HEK293 (cell line): ENCODE measurements around the gene HNRNPH2.

Source experiments
- IKZF3 ChIP-seq: fragments of 450-650 bp; IDR thresholded peaks from 2 replicates; pipeline ENCODE4 v1.5.0; 2018; ENCODE audit warnings: missing biosample characterization, mild to moderate bottlenecking, missing genetic modification characterization, moderate library complexity
- KLF10 ChIP-seq: fragments of 450-650 bp; IDR thresholded peaks from 2 replicates; pipeline ENCODE4 v1.5.1; 2018; ENCODE audit warnings: missing biosample characterization, mild to moderate bottlenecking, missing genetic modification characterization
- KLF16 ChIP-seq: fragments of 450-650 bp; formaldehyde crosslinking; IDR thresholded peaks from 2 replicates; pipeline ENCODE4 v1.5.1; 2017; ENCODE audit warnings: missing biosample characterization, missing genetic modification characterization
- MZF1 ChIP-seq: fragments of 450-650 bp; formaldehyde crosslinking; IDR thresholded peaks from 2 replicates; pipeline ENCODE4 v1.5.1; 2017; ENCODE audit warnings: missing biosample characterization, missing genetic modification characterization, borderline replicate concordance
- OSR2 ChIP-seq: fragments of 450-650 bp; formaldehyde crosslinking; IDR thresholded peaks from 2 replicates; pipeline ENCODE4 v1.5.1; 2016; ENCODE audit warnings: missing biosample characterization, missing genetic modification characterization
- SALL2 ChIP-seq: fragments of 450-650 bp; formaldehyde crosslinking; IDR thresholded peaks from 2 replicates; pipeline ENCODE4 v1.5.0; 2017; ENCODE audit warnings: missing biosample characterization, mild to moderate bottlenecking, missing genetic modification characterization, borderline replicate concordance
- SETDB1 ChIP-seq: IDR thresholded peaks from one replicate; pipeline ENCODE4 v1.6.1; 2017; ENCODE audit warnings: mild to moderate bottlenecking, low read length, moderate library complexity, mixed read lengths; ENCODE audit not compliant: insufficient read length
- ZBTB21 ChIP-seq: fragments of 450-650 bp; formaldehyde crosslinking; IDR thresholded peaks from 2 replicates; pipeline ENCODE4 v1.5.1; 2017; ENCODE audit warnings: missing biosample characterization, missing genetic modification characterization
- ZBTB8A ChIP-seq: fragments of 450-650 bp; formaldehyde crosslinking; IDR thresholded peaks from 2 replicates; pipeline ENCODE4 v1.5.1; 2016; ENCODE audit warnings: missing biosample characterization, missing genetic modification characterization
- ZFHX2 ChIP-seq: fragments of 450-650 bp; formaldehyde crosslinking; conservative IDR thresholded peaks from 2 replicates; pipeline ENCODE4 v1.5.1; 2016; ENCODE audit warnings: missing biosample characterization, missing genetic modification characterization
- ZFP3 ChIP-seq: fragments of 450-650 bp; formaldehyde crosslinking; IDR thresholded peaks from 2 replicates; pipeline ENCODE4 v1.5.1; 2016; ENCODE audit warnings: low read depth, missing biosample characterization, missing genetic modification characterization
- ZFP41 ChIP-seq: fragments of 450-650 bp; formaldehyde crosslinking; IDR thresholded peaks from 2 replicates; pipeline ENCODE4 v1.5.1; 2016; ENCODE audit warnings: missing biosample characterization, missing genetic modification characterization, borderline replicate concordance
- ZFP69B ChIP-seq: fragments of 450-650 bp; formaldehyde crosslinking; IDR thresholded peaks from 2 replicates; pipeline ENCODE4 v1.5.1; 2016; ENCODE audit warnings: missing biosample characterization, missing genetic modification characterization
- ZNF121 ChIP-seq: fragments of 450-650 bp; formaldehyde crosslinking; IDR thresholded peaks from 2 replicates; pipeline ENCODE4 v1.5.1; 2016; ENCODE audit warnings: missing biosample characterization, missing genetic modification characterization
- ZNF2 ChIP-seq: fragments of 450-650 bp; formaldehyde crosslinking; IDR thresholded peaks from 2 replicates; pipeline ENCODE4 v1.5.1; 2016; ENCODE audit warnings: missing biosample characterization, missing genetic modification characterization
- ZNF23 ChIP-seq: fragments of 450-650 bp; formaldehyde crosslinking; IDR thresholded peaks from 2 replicates; pipeline ENCODE4 v1.5.1; 2016; ENCODE audit warnings: missing biosample characterization, missing genetic modification characterization, borderline replicate concordance
- ZNF335 ChIP-seq: fragments of 450-650 bp; formaldehyde crosslinking; conservative IDR thresholded peaks from 2 replicates; pipeline ENCODE4 v1.5.1; 2016; ENCODE audit warnings: missing biosample characterization, missing genetic modification characterization
- ZNF341 ChIP-seq: fragments of 450-650 bp; formaldehyde crosslinking; IDR thresholded peaks from 2 replicates; pipeline ENCODE4; 2016; ENCODE audit warnings: low read depth, missing biosample characterization, missing genetic modification characterization
- ZNF354C ChIP-seq: fragments of 450-650 bp; formaldehyde crosslinking; IDR thresholded peaks from 2 replicates; pipeline ENCODE4 v1.5.1; 2016; ENCODE audit warnings: missing biosample characterization, missing genetic modification characterization, low read depth, borderline replicate concordance
- ZNF366 ChIP-seq: fragments of 450-650 bp; formaldehyde crosslinking; conservative IDR thresholded peaks from 2 replicates; pipeline ENCODE4 v1.5.1; 2016; ENCODE audit warnings: missing biosample characterization, missing genetic modification characterization
- ZNF423 ChIP-seq: fragments of 450-650 bp; formaldehyde crosslinking; IDR thresholded peaks from 2 replicates; pipeline ENCODE4 v1.5.1; 2016; ENCODE audit warnings: missing biosample characterization, missing genetic modification characterization
- ZNF449 ChIP-seq: fragments of 450-650 bp; formaldehyde crosslinking; IDR thresholded peaks from 2 replicates; pipeline ENCODE4 v1.5.1; 2017; ENCODE audit warnings: missing biosample characterization, mild to moderate bottlenecking, missing genetic modification characterization, moderate library complexity
- ZNF629 ChIP-seq: fragments of 450-650 bp; formaldehyde crosslinking; IDR thresholded peaks from 2 replicates; pipeline ENCODE4 v1.5.1; 2017; ENCODE audit warnings: missing biosample characterization, missing genetic modification characterization
- ZSCAN4 ChIP-seq: fragments of 450-650 bp; formaldehyde crosslinking; IDR thresholded peaks from 2 replicates; pipeline ENCODE4 v1.5.1; 2017; ENCODE audit warnings: missing biosample characterization, missing genetic modification characterization
- TF ChIP-seq, protein P1 (sequence below): fragments of 450-650 bp; formaldehyde crosslinking; IDR thresholded peaks from 2 replicates; pipeline ENCODE4 v1.5.1; 2016; ENCODE audit warnings: missing biosample characterization, missing genetic modification characterization, low read depth
- TF ChIP-seq, protein P2 (sequence below): fragments of 450-650 bp; formaldehyde crosslinking; conservative IDR thresholded peaks from 2 replicates; pipeline ENCODE4 v1.5.1; 2016; ENCODE audit warnings: low read depth, missing biosample characterization, missing genetic modification characterization

HNRNPH2 gene

GRCh38 chrX:101390664-101391525, 17.1 kb upstream of the HNRNPH2 start, which contains the start of gene RPL36A (continued):
- no peak for TF ChIP-seq SALL2
- TF ChIP-seq KLF16 (tag by site-specific recombination) = no peak; the same call in none of the 2 replicates
- peak; percentile 93 for TF ChIP-seq IKZF3
- no peak for TF ChIP-seq MZF1 (tag by site-specific recombination)
- TF ChIP-seq, protein P1, sequence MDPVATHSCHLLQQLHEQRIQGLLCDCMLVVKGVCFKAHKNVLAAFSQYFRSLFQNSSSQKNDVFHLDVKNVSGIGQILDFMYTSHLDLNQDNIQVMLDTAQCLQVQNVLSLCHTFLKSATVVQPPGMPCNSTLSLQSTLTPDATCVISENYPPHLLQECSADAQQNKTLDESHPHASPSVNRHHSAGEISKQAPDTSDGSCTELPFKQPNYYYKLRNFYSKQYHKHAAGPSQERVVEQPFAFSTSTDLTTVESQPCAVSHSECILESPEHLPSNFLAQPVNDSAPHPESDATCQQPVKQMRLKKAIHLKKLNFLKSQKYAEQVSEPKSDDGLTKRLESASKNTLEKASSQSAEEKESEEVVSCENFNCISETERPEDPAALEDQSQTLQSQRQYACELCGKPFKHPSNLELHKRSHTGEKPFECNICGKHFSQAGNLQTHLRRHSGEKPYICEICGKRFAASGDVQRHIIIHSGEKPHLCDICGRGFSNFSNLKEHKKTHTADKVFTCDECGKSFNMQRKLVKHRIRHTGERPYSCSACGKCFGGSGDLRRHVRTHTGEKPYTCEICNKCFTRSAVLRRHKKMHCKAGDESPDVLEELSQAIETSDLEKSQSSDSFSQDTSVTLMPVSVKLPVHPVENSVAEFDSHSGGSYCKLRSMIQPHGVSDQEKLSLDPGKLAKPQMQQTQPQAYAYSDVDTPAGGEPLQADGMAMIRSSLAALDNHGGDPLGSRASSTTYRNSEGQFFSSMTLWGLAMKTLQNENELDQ (tag by site-specific recombination) = no peak
- no peak for TF ChIP-seq ZFP3 (tag by site-specific recombination)
- TF ChIP-seq ZNF2 (tag by site-specific recombination) = peak; percentile 93
- peak; percentile 21; the same call in 1 of the 2 replicates for TF ChIP-seq OSR2 (tag by site-specific recombination)
- TF ChIP-seq ZNF121 (tag by site-specific recombination) = no peak
- TF ChIP-seq, protein P2, sequence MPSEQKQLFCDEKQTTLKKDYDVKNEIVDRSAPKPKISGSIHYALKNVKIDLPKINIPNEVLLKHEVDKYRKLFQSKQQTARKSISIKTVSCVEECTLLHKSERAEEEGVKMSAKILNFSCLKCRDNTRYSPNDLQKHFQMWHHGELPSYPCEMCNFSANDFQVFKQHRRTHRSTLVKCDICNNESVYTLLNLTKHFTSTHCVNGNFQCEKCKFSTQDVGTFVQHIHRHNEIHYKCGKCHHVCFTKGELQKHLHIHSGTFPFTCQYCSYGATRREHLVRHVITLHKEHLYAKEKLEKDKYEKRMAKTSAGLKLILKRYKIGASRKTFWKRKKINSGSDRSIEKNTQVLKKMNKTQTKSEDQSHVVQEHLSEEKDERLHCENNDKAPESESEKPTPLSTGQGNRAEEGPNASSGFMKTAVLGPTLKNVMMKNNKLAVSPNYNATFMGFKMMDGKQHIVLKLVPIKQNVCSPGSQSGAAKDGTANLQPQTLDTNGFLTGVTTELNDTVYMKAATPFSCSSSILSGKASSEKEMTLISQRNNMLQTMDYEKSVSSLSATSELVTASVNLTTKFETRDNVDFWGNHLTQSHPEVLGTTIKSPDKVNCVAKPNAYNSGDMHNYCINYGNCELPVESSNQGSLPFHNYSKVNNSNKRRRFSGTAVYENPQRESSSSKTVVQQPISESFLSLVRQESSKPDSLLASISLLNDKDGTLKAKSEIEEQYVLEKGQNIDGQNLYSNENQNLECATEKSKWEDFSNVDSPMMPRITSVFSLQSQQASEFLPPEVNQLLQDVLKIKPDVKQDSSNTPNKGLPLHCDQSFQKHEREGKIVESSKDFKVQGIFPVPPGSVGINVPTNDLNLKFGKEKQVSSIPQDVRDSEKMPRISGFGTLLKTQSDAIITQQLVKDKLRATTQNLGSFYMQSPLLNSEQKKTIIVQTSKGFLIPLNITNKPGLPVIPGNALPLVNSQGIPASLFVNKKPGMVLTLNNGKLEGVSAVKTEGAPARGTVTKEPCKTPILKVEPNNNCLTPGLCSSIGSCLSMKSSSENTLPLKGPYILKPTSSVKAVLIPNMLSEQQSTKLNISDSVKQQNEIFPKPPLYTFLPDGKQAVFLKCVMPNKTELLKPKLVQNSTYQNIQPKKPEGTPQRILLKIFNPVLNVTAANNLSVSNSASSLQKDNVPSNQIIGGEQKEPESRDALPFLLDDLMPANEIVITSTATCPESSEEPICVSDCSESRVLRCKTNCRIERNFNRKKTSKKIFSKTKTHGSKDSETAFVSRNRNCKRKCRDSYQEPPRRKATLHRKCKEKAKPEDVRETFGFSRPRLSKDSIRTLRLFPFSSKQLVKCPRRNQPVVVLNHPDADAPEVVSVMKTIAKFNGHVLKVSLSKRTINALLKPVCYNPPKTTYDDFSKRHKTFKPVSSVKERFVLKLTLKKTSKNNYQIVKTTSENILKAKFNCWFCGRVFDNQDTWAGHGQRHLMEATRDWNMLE (tag by site-specific recombination) = peak; percentile 85
- TF ChIP-seq KLF10 (tag by site-specific recombination) = 0 out of 2 replicates have a peak, but pooled peaks have one; percentile 25
- TF ChIP-seq ZNF23 = no peak
- TF ChIP-seq ZNF629 = peak; percentile 86
- TF ChIP-seq ZNF366 (tag by site-specific recombination) = peak; percentile 94
- TF ChIP-seq ZBTB21 (tag by site-specific recombination) = peak; percentile 86
- no peak for TF ChIP-seq ZNF423 (tag by site-specific recombination)
- peak; percentile 69 for TF ChIP-seq ZFP69B (tag by site-specific recombination)
- peak; percentile 18; the same call in 1 of the 2 replicates for TF ChIP-seq ZNF449 (tag by site-specific recombination)
- TF ChIP-seq SETDB1 = no peak
- no peak for TF ChIP-seq ZFP41
- 0 out of 2 replicates have a peak, but pooled peaks have one; percentile 32 for TF ChIP-seq ZSCAN4 (tag by site-specific recombination)
- TF ChIP-seq ZNF354C (tag by site-specific recombination) = no peak
- peak; percentile 60 for TF ChIP-seq ZNF341
- no peak for TF ChIP-seq ZFHX2
- peak; percentile 54 for TF ChIP-seq ZBTB8A (tag by site-specific recombination)
- peak; percentile 83 for TF ChIP-seq ZNF335
